ENCODE results near the gene ARFRP1. TPM values are rescaled to one million over a fixed set of nuclear protein-coding genes. Genes with fewer than 3 reads are reported as not detected.
A peak's percentile ranks its signal among the peaks of the same experiment; 100 is the strongest.

ARFRP1 gene
- total and polyA plus RNA-seq, 2 of the 4 experiments (the other 2 are of a cell fraction): 25.3 to 36.6 TPM

DNA sequence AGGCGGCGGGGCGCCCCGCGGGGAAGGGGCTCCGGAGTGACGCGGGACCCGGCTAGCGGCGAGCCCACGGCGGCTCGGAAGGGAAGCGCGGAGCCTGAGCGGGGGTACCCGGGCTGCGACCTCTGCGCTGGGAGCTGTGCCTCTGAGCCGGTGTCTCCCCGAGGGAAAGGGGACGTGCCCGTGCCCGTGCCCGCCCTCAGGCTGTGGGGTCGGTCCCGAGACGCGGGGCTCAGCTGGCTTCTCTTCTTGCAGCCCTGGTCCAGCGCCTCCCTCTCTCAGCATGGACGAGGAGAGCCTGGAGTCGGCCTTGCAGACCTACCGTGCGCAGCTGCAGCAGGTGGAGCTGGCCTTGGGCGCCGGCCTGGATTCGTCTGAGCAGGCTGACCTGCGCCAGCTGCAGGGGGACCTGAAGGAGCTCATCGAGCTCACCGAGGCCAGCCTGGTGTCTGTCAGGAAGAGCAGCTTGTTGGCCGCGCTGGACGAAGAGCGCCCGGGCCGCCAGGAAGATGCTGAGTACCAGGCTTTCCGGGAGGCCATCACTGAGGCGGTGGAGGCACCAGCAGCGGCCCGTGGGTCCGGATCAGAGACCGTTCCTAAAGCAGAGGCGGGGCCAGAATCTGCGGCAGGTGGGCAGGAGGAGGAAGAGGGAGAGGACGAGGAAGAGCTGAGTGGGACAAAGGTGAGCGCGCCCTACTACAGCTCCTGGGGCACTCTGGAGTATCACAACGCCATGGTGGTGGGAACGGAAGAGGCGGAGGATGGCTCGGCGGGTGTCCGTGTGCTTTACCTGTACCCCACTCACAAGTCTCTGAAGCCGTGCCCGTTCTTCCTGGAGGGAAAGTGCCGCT is 749 bp upstream of the ARFRP1 start (continued):
- no peak for TF ChIP-seq CHD1 (IDR thresholded peaks at IDR 0.05; ENCODE audit: low read depth, low read length)

DNA sequence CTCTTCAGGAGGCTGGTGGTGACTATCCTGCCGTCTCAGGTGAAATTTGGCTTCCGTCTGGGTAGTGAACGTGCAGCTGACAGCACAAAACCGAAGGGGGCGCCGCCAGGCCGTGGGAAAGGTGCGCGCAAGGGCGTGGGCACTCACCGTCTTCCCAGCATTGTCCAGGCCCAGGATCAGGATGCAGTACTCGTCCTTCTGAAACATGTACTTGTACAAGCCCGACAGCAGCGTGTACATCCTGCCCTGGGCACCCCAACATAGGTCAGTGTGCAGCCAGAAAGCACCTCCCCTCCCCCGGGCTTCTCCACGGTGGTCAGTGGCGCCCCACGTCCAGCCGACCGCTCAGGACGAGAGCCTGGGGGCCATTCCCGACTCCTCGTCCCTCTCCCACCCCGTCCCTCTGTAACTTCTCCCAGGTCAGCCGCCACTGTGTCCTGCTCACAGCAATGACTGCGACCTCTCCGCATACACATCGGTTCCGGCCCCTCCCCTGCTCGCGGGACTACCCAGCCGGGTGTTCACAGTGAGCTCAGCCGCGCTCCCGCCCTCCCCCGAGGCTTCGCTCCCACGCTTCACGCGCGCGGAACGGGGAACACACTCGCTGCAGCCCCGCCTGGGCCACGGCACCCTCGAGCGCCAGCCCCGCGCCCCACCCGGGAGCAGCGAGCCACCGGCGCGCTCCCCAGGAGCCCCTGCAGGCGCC is 771 bp downstream of the ARFRP1 start:
- H3K4me1 ChIP-seq (ENCODE audit: control insufficient read depth, insufficient read depth, low read length): peaks cover 10% of the 10 kb centered on the region
- peak; percentile 35 for DNase-seq
- H3K14ac ChIP-seq (replicated peaks; ENCODE audit: low read depth, low read length): peak overlapping the region; percentile 92
- 12% methylated on average over 23 of the region's 56 CpGs; no CpG with 5 or more reads in 1 of the 2 experiments for WGBS, 2 experiments (ENCODE audit: extremely low coverage in 2 of 2, insufficient read length in 1 of 2)
- no peak overlapping the region for H2BK15ac ChIP-seq (ENCODE audit: low read depth, low read length)
- peak overlapping the region; percentile 98 for H2AK5ac ChIP-seq (ENCODE audit: low read depth, low read length)
- intact Hi-C loops (cut with micrococcal nuclease) (loop anchor here (2.0 kb wide), 1 partner anchor 158 kb away; the partner anchor contains the start of gene TPD52L2), dilution Hi-C loops (cut with HindIII; ENCODE audit: low sequenced_read_pairs, unreplicated experiment) (no loop called here), in situ Hi-C loops (cut with MboI; ENCODE audit: low sequenced_read_pairs) (loop anchor here (10.0 kb wide), 1 partner anchor 158 kb away; the partner anchor contains the start of genes ABHD16B and TPD52L2)
- no peaks in the 10 kb centered on the region for H3K27me3 ChIP-seq (ENCODE audit: control insufficient read depth, insufficient read depth, low read length)
- peak overlapping the region; percentile 98 for H2AFZ ChIP-seq (replicated peaks; ENCODE audit: low read length, poor library complexity)
- no peaks in the 10 kb centered on the region for H3K9me1 ChIP-seq (ENCODE audit: insufficient read depth, low read length)
- H3K18ac ChIP-seq (ENCODE audit: low read depth, low read length): no peak overlapping the region
- H2BK120ac ChIP-seq (ENCODE audit: low read depth, low read length): peak overlapping the region; percentile 41; the same call in 1 of the 2 replicates
- peak overlapping the region; percentile 98 for H2AK9ac ChIP-seq (replicated peaks; ENCODE audit: low read depth, low read length, poor library complexity)
- peak overlapping the region; percentile 84 for H3K4me3 ChIP-seq (ENCODE audit: insufficient read depth, low read depth, low read length)
- H2BK20ac ChIP-seq (ENCODE audit: low read depth, low read length): no peak overlapping the region
- peak overlapping the region; percentile 77 for H2BK5ac ChIP-seq (ENCODE audit: low read depth, low read length, poor library complexity, severe bottlenecking)
- H3K23ac ChIP-seq (ENCODE audit: low read depth, low read length): peak overlapping the region; percentile 81
- no peak overlapping the region for H3K56ac ChIP-seq (ENCODE audit: extremely low read depth, insufficient read depth, low read length)
- peak overlapping the region; percentile 69 to 93 for H4K8ac ChIP-seq (ENCODE audit: low read depth in 2 of 2, low read length in 2 of 2)
- BruUV-seq (replicated peaks): no TSS peak
- peaks cover 18 to 80% of the 10 kb centered on the region in 2 experiments for H3K79me1 ChIP-seq (ENCODE audit: low read depth in 1 of 2, low read length in 2 of 2)
- peak overlapping the region; percentile 63 for H4K91ac ChIP-seq (ENCODE audit: insufficient read depth, low read depth, low read length)
- POLR2A ChIA-PET (ENCODE audit: unreplicated experiment): interaction anchor here (1.2 kb wide), 1 partner anchor 12 kb away, joined by 4 read pairs; no protein-coding TSS in a partner anchor
- H4K20me1 ChIP-seq (ENCODE audit: insufficient read depth, low read length): no peaks in the 10 kb centered on the region; the same call in 1 of the 2 replicates
- H3K9me3 ChIP-seq (ENCODE audit: control insufficient read depth, insufficient read depth, low read length): no peaks in the 10 kb centered on the region
- peak; percentile 64 for ATAC-seq (ENCODE audit: low read depth)
- H3K4me2 ChIP-seq (ENCODE audit: low read depth, low read length): peak overlapping the region; percentile 92
- H3K4ac ChIP-seq (ENCODE audit: low read depth, low read length): peak overlapping the region; percentile 94
- peaks cover 41% of the 10 kb centered on the region for H3K36me3 ChIP-seq (ENCODE audit: control insufficient read depth, insufficient read depth, low read length)
- H3K9ac ChIP-seq (ENCODE audit: low read depth, low read length): peak overlapping the region; percentile 79
- peak overlapping the region; percentile 35 for H4K5ac ChIP-seq (ENCODE audit: low read depth, low read length)
- H3K27ac ChIP-seq (ENCODE audit: insufficient read depth, low read length): peak overlapping the region; percentile 82
- CTCF ChIA-PET: interaction anchor here (1.1 kb wide), 1 partner anchor 9 kb away, joined by 8 read pairs; no protein-coding TSS in a partner anchor
- TF ChIP-seq FOS (IDR thresholded peaks at IDR 0.05; ENCODE audit: low read depth, low read length) (no peak), CEBPB (IDR thresholded peaks at IDR 0.05; ENCODE audit: low read depth, low read length) (no peak), POLR2A (IDR thresholded peaks at IDR 0.05; ENCODE audit: low read depth, low read length) (no peak), NFE2L2 (IDR thresholded peaks at IDR 0.05; ENCODE audit: low read depth, low read length) (no peak), MXI1 (IDR thresholded peaks at IDR 0.05; ENCODE audit: borderline replicate concordance, low read depth, low read length) (no peak), MAFK (IDR thresholded peaks at IDR 0.05; ENCODE audit: low read depth, low read length) (no peak), RFX5 (IDR thresholded peaks at IDR 0.05; ENCODE audit: low read depth, low read length) (no peak), MAZ (IDR thresholded peaks at IDR 0.05; ENCODE audit: borderline replicate concordance, low read depth, low read length) (peak; percentile 69; the same call in 1 of the 2 replicates), RAD21 (IDR thresholded peaks at IDR 0.05; ENCODE audit: low read length) (peak; percentile 42; the same call in 1 of the 2 replicates)
- TF ChIP-seq, protein P1, sequence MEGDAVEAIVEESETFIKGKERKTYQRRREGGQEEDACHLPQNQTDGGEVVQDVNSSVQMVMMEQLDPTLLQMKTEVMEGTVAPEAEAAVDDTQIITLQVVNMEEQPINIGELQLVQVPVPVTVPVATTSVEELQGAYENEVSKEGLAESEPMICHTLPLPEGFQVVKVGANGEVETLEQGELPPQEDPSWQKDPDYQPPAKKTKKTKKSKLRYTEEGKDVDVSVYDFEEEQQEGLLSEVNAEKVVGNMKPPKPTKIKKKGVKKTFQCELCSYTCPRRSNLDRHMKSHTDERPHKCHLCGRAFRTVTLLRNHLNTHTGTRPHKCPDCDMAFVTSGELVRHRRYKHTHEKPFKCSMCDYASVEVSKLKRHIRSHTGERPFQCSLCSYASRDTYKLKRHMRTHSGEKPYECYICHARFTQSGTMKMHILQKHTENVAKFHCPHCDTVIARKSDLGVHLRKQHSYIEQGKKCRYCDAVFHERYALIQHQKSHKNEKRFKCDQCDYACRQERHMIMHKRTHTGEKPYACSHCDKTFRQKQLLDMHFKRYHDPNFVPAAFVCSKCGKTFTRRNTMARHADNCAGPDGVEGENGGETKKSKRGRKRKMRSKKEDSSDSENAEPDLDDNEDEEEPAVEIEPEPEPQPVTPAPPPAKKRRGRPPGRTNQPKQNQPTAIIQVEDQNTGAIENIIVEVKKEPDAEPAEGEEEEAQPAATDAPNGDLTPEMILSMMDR (conservative IDR thresholded peaks at IDR 0.05; ENCODE audit: low read depth, low read length): peak; percentile 25; the same call in 1 of the 2 replicates
- TF ChIP-seq, protein P2, sequence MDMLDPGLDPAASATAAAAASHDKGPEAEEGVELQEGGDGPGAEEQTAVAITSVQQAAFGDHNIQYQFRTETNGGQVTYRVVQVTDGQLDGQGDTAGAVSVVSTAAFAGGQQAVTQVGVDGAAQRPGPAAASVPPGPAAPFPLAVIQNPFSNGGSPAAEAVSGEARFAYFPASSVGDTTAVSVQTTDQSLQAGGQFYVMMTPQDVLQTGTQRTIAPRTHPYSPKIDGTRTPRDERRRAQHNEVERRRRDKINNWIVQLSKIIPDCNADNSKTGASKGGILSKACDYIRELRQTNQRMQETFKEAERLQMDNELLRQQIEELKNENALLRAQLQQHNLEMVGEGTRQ (IDR thresholded peaks at IDR 0.05; ENCODE audit: low read depth, low read length): no peak
